Ureter (tissue), 1 donor: ENCODE data around the gene THAP10. TPM values are rescaled to one million over a fixed set of nuclear protein-coding genes. Genes with fewer than 3 reads are reported as not detected.

ENCODE experiments used
- DNase-seq: peaks from one replicate; pipeline ENCODE4 v3.0.0-alpha.2; 2020; ENCODE audit warnings: low spot score
- total RNA-seq: library from RNA; stranded (reverse); gene quantifications from one replicate; pipeline ENCODE4 v1.2.4, GENCODE V29; 2023
- donor health status: DM: yes; HTN: yes; CAD: no.

Gene THAP10
- total RNA-seq, 1 donor from 2014 or later, result 3.8 TPM

GRCh38 chr15:70853973-70854665, 38.1 kb downstream of the THAP10 start, which contains the start of gene LARP6:
LARP6 (minus strand) TSS chr15:70854157; CDS start chr15:70854088, 69 bp downstream.
- no peak for DNase-seq

- no peak for DNase-seq
These were observed 38.8 kb downstream of the THAP10 start for GRCh38 chr15:70853318-70853972.

- no peak for DNase-seq
These were observed 39.5 kb downstream of the THAP10 start for GRCh38 chr15:70852501-70853317.

GRCh38 chr15:70851889-70852288, 40.3 kb downstream of the THAP10 start:
- DNase-seq, result no peak

- no peak for DNase-seq
These were observed 46.5 kb downstream of the THAP10 start for GRCh38 chr15:70845602-70846360.

GRCh38 chr15:70837476-70837875, 54.8 kb downstream of the THAP10 start:
- DNase-seq, result no peak

- no peak for DNase-seq
These were observed 56.4 kb downstream of the THAP10 start for GRCh38 chr15:70835841-70836240.

- no peak for DNase-seq
These were observed 56.8 kb downstream of the THAP10 start for GRCh38 chr15:70835415-70835814.

GRCh38 chr15:70834999-70835398, 57.2 kb downstream of the THAP10 start:
- DNase-seq, result no peak

- DNase-seq, result no peak
These were observed 58.1 kb downstream of the THAP10 start for GRCh38 chr15:70833861-70834765.

GRCh38 chr15:70833422-70833821, 58.8 kb downstream of the THAP10 start:
- DNase-seq, result no peak

GRCh38 chr15:70832176-70832575, 60.1 kb downstream of the THAP10 start:
- DNase-seq, result no peak

Other genes starting within 250 kb of the THAP10 start
- gene UACA, start 128.9 kb downstream of the THAP10 start, total RNA-seq, result 61.8 TPM
- gene LARP6, start 38.3 kb downstream of the THAP10 start, total RNA-seq, result 19.1 TPM
- 28.1 TPM for gene LRRC49, start 393 bp upstream of the THAP10 start, total RNA-seq
- 57.9 TPM for gene THSD4, start 223.0 kb upstream of the THAP10 start, total RNA-seq